AG10803 (cell line): Measurements from ENCODE around the gene DCAKD.
A peak's percentile ranks its signal among the peaks of the same experiment; 100 is the strongest.

Experiments
- DNase-seq: peaks from one replicate; pipeline ENCODE4 v3.0.0; 2010; ENCODE audit warnings: low read depth
- H3K4me3 ChIP-seq: 2 replicates; pipeline ENCODE4 v1.5.1; 2011; ENCODE audit warnings: mild to moderate bottlenecking, low read length, control low read depth
- CTCF ChIP-seq: conservative IDR thresholded peaks from 2 replicates; pipeline ENCODE4 v1.5.1; 2011; ENCODE audit warnings: mild to moderate bottlenecking, low read length, control low read depth, inconsistent platforms

Gene DCAKD

GRCh38 chr17:45051060-45051719, at the start of gene DCAKD:
Gene DCAKD, minus strand, starts transcription at chr17:45051632. Its CDS starts 16,747 bp downstream, at chr17:45034885.
- DNase-seq = peak; percentile 96
- TF ChIP-seq CTCF = no peak
- peak within 1 kb of the TSS; percentile 83 for H3K4me3 ChIP-seq

GRCh38 chr17:45098869-45099616, 47.6 kb upstream of the DCAKD start:
- no peak overlapping the region for H3K4me3 ChIP-seq
- peak; percentile 84 for DNase-seq
- peak; percentile 76 for TF ChIP-seq CTCF

GRCh38 chr17:45098081-45098868, 46.8 kb upstream of the DCAKD start:
- no peak for TF ChIP-seq CTCF
- DNase-seq = no peak
- no peak overlapping the region for H3K4me3 ChIP-seq

GRCh38 chr17:45096926-45097325, 45.5 kb upstream of the DCAKD start:
- no peak for TF ChIP-seq CTCF

GRCh38 chr17:45096141-45096540, 44.7 kb upstream of the DCAKD start:
- no peak overlapping the region for H3K4me3 ChIP-seq
- DNase-seq = peak; percentile 43
- TF ChIP-seq CTCF = peak; percentile 73

More at GRCh38 chr17:45096926-45097325, 45.5 kb upstream of the DCAKD start:
- no peak overlapping the region for H3K4me3 ChIP-seq
- DNase-seq = no peak

- TF ChIP-seq CTCF = 0 out of 2 replicates have a peak, but pooled peaks have one; percentile 9
- peak; percentile 26 for DNase-seq
- no peak overlapping the region for H3K4me3 ChIP-seq
Observed at GRCh38 chr17:45093444-45094110, 42.1 kb upstream of the DCAKD start.
